Amniotic stem cell (primary cell): ENCODE measurements around the gene SNX15.

Experiments used
- DNase-seq: peaks from one replicate; lab custom pipeline; 2025; lab: John Stamatoyannopoulos, UW

SNX15 gene

DNA sequence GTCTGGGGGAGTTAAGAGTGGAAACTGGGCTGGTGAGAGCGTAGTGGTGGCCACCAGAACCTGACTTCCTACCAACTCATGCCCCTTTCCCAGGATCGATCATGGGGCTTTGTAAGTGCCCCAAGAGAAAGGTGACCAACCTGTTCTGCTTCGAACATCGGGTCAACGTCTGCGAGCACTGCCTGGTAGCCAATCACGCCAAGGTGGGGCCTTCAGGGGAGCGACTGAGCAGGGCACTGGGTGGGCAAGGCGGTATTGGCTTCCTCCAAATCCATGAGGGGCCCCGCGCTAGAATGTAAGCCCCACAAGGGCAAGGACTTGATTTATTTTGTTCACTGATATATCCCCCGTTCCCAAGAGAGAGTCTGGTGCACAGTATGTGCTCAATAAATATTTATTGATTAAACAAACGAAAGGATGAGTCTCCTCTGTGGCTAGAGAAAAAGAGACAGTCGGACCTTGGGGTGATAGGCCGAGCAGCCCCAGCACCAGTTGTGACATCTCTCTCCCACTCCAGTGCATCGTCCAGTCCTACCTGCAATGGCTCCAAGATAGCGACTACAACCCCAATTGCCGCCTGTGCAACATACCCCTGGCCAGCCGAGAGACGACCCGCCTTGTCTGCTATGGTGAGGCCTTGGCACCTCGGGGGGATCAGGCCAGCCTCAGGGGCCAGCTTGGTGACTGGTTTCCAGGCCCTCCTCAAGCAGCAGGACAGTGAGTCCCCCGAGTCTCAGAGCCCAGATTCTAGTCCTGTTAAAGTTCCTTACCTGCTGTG, 57.5 kb downstream of the SNX15 start:
- no peak for DNase-seq

- DNase-seq = no peak
Observed at GRCh38 chr11:65085446-65085845, 58.2 kb downstream of the SNX15 start.

GRCh38 chr11:65086809-65087208, 59.6 kb downstream of the SNX15 start:
- DNase-seq = no peak

GRCh38 chr11:65087216-65087615, 60.0 kb downstream of the SNX15 start:
- DNase-seq = no peak

- DNase-seq = no peak
Observed at GRCh38 chr11:65087827-65088226, 60.6 kb downstream of the SNX15 start.

DNA sequence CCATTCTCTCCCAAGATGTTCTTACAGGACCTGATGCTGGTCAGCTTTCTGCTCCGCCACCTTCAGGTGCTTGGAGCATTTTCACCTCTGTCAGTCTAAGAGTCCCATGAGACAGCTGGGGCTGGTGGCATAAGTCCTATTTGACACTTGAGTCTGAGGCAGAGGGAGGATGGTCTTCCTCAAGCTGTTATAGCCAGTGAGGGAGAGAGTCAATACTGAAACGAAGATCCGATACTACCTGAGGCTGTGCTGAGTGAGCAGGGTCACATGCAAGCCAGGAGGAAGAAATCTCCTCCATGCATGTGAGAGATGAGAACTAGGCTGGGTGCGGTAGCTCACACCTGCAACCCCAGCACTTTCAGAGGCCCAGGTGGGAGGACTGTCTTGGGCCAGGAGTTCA, 62.4 kb downstream of the SNX15 start:
- no peak for DNase-seq
